Ectodermal cell (in vitro differentiated cells): ENCODE data around the gene SPACA7.

Experiments used
- H3K27ac ChIP-seq: 2 replicates; pipeline ENCODE4 v1.7.0; 2013; ENCODE audit warnings: mild to moderate bottlenecking, low read depth, low read length; ENCODE audit not compliant: insufficient read depth, poor library complexity, severe bottlenecking
- H3K27me3 ChIP-seq: 2 replicates; pipeline ENCODE4 v1.7.0; 2013; ENCODE audit warnings: mild to moderate bottlenecking, low read length; ENCODE audit not compliant: insufficient read depth, control insufficient read depth, poor library complexity, severe bottlenecking
- H3K36me3 ChIP-seq: one replicate; pipeline ENCODE4 v1.7.0; 2013; ENCODE audit warnings: low read length; ENCODE audit not compliant: control insufficient read depth, insufficient read depth
- H3K4me1 ChIP-seq: one replicate; pipeline ENCODE4 v1.7.0; 2013; ENCODE audit warnings: low read length; ENCODE audit not compliant: control insufficient read depth, insufficient read depth
- H3K4me3 ChIP-seq: 2 replicates; pipeline ENCODE4 v1.7.0; 2013; ENCODE audit warnings: low read depth, low read length, control low read depth; ENCODE audit not compliant: insufficient read depth
- H3K9me3 ChIP-seq: 2 replicates; pipeline ENCODE4 v1.7.0; 2013; ENCODE audit warnings: mild to moderate bottlenecking, low read length, moderate library complexity; ENCODE audit not compliant: control insufficient read depth
- WGBS, 2 experiments: methylation state at CpG; one replicate each; pipeline ENCODE4 v1.1.7; 2013; ENCODE audit warnings: missing lambda C conversion rate in 2 of 2; 5-methylcytosine and 5-hydroxymethylcytosine counted together

SPACA7 gene

DNA sequence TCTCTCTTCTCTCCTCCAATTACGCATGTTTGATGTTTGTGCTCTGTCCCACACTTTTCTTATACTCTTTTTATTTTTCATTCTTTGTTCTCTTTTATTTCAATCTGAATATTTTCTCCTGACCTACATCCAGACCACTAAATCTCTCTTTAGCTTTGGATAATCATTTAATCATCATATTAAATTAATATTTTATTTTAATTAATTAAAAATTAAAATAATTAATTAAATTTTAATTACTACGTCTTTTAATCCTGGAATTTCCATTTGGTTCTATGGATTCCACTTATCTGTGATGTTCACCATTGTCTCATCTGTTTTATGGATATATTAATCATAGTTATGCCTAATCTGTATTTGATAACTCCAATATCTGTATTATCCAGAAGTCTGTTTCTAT is 62.4 kb downstream of the SPACA7 start:
- Histone ChIP-seq H3K36me3 (no peaks in the 10 kb centered on the region), H3K9me3 (peaks cover 4% of the 10 kb centered on the region), H3K27ac (no peak overlapping the region), H3K4me3 (no peak overlapping the region), H3K27me3 (no peaks in the 10 kb centered on the region), H3K4me1 (peaks cover 3% of the 10 kb centered on the region)
- WGBS, 2 experiments, result 97 to 100% methylated on average over 1 of the region's 2 CpGs

GRCh38 chr13:112441226-112441625 is 65.1 kb downstream of the SPACA7 start:
- Histone ChIP-seq H3K4me3 (no peak overlapping the region), H3K4me1 (peaks cover 7% of the 10 kb centered on the region), H3K36me3 (no peaks in the 10 kb centered on the region), H3K27ac (no peak overlapping the region), H3K27me3 (no peaks in the 10 kb centered on the region), H3K9me3 (peaks cover 4% of the 10 kb centered on the region)
- 93 to 95% methylated on average over 17 of the region's 17 CpGs for WGBS, 2 experiments

DNA sequence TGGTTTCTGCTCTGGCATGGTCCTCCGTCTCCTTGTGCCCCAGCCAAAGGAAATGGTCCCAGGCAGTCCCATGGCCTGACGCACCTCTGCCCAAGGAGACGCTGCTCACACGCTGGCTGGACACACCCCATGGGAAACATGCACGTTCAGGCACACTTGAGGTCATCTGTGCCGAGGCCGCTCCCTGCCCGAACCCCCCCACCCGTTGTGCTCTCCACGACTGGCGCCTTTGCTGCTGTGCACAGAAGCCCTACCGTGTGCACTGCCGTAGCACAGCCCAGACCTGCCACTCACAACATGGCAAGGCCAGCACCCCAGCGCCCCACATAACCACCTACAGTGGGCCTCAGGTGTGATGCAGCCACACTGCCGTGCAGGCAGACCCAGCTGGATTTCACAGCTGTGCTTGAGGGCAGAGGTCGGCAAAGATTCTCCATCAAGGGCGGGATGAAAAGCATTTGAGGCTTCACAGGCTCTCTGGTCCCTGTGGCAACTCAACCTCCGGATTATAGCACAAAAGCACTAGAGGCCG is 65.7 kb downstream of the SPACA7 start:
- WGBS, 2 experiments, result 91 to 93% methylated on average over 19 of the region's 19 CpGs

DNA sequence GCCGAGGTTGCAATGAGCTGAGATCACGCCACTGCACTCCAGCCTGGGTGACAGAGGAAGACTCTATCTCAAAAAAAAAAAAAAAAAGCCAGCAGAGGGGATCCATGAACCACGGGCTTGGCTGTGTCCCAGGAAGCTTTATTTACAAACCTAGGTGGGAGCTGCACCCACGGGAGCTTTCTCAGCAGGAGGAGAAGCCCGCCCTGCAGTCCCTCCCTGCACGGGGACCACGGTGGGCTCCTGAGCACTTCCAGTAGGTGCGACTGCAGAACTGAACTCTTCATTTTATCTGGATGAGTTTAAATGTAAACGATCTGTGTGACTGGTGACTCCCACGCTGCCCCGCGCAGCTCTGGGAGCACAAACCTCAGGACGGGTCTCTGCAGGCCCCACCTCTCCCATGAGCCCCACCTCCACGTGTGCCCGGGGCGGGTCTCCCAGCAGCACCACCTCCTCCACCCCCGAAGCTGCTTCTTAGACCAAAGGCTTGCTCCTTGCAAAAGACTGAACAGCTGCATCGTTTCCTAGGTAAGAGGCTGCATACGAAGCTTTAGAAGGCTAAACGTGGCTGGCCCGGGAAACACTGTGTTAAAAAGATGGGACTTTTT is 66.4 kb downstream of the SPACA7 start:
- Histone ChIP-seq H3K4me3 (no peak overlapping the region), H3K27ac (no peak overlapping the region), H3K9me3 (peaks cover 4% of the 10 kb centered on the region), H3K27me3 (no peaks in the 10 kb centered on the region), H3K36me3 (no peaks in the 10 kb centered on the region), H3K4me1 (peaks cover 7% of the 10 kb centered on the region)
- 72 to 78% methylated on average over 21 of the region's 21 CpGs for WGBS, 2 experiments

More for the DNA sequence above, 65.7 kb downstream of the SPACA7 start:
- no peak overlapping the region for H3K27ac ChIP-seq
- no peak overlapping the region for H3K4me3 ChIP-seq
- peaks cover 7% of the 10 kb centered on the region for H3K4me1 ChIP-seq
- H3K27me3 ChIP-seq, result no peaks in the 10 kb centered on the region
- H3K36me3 ChIP-seq, result no peaks in the 10 kb centered on the region
- peaks cover 4% of the 10 kb centered on the region for H3K9me3 ChIP-seq

GRCh38 chr13:112443191-112443994 is 67.2 kb downstream of the SPACA7 start:
- H3K4me3 ChIP-seq, result no peak overlapping the region
- no peaks in the 10 kb centered on the region for H3K9me3 ChIP-seq
- 42 to 45% methylated on average over 31 of the region's 31 CpGs for WGBS, 2 experiments

GRCh38 chr13:112443995-112444311 is 67.8 kb downstream of the SPACA7 start:
- Histone ChIP-seq H3K27ac (no peak overlapping the region), H3K27me3 (no peaks in the 10 kb centered on the region), H3K4me3 (no peak overlapping the region), H3K36me3 (no peaks in the 10 kb centered on the region), H3K4me1 (peaks cover 7% of the 10 kb centered on the region), H3K9me3 (no peaks in the 10 kb centered on the region)
- WGBS, 2 experiments, result 8 to 12% methylated on average over 10 of the region's 10 CpGs

More at GRCh38 chr13:112443191-112443994, 67.2 kb downstream of the SPACA7 start:
- Histone ChIP-seq H3K36me3 (no peaks in the 10 kb centered on the region), H3K4me1 (peaks cover 7% of the 10 kb centered on the region), H3K27ac (no peak overlapping the region), H3K27me3 (no peaks in the 10 kb centered on the region)

DNA sequence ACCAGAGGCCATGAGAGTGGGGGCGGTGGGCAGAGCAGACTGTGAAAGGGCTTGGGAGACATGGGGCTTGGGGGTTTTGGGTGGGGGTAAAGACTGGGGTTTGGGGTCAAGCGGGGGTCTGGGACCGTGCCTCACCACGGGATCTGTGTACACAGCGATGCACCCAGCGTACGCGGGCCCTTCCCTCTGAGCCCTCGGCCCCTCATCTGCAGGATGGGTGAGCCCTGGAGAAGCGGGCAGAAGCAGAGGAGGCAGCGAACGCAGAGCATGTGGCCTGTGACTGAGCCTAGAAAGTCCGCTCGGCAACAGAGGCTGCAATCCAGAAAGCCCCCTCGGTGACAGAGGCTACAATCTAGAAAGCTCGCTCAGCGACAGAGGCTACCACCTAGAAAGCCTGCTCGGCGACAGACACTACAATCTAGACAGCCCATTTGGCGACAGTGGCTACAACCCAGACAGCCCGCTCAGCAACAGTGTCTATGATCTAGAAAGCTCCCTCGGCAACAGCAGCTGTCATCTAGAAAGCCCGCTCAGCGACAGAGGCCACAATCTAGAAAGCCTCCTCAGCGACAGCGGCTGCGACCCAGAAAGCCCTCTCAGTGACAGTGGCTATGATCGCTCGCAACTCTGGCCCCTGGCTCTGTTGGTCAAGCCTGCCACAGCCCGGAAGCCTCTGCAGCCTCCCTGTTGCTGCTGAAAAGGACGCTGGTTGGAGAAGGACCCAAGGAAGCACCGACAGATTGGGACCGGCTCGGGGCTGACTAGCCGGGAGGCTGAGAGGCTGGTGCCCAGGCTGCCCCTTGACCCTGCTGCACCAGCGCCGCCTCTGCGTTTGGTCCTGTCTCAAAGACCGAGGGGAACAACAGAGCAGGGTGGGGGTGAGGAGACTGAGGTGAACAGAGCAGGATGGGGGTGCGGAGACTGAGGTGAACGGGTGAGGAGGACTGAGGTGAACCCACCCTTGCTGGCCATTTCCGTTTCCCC is 68.6 kb downstream of the SPACA7 start:
- H3K9me3 ChIP-seq, result no peaks in the 10 kb centered on the region
- H3K27ac ChIP-seq, result no peak overlapping the region
- peaks cover 7% of the 10 kb centered on the region for H3K4me1 ChIP-seq
- H3K4me3 ChIP-seq, result no peak overlapping the region
- no peaks in the 10 kb centered on the region for H3K36me3 ChIP-seq
- no peaks in the 10 kb centered on the region for H3K27me3 ChIP-seq
- 91% methylated on average over 42 of the region's 42 CpGs for WGBS, 2 experiments

- Histone ChIP-seq H3K27me3 (no peaks in the 10 kb centered on the region), H3K36me3 (no peaks in the 10 kb centered on the region), H3K27ac (no peak overlapping the region), H3K9me3 (no peaks in the 10 kb centered on the region), H3K4me1 (peaks cover 7% of the 10 kb centered on the region), H3K4me3 (no peak overlapping the region)
- WGBS, 2 experiments, result 84 to 85% methylated on average over 31 of the region's 31 CpGs
Measured at GRCh38 chr13:112445411-112446271, 69.5 kb downstream of the SPACA7 start.

GRCh38 chr13:112446347-112446861 is 70.2 kb downstream of the SPACA7 start:
- Histone ChIP-seq H3K4me1 (peaks cover 7% of the 10 kb centered on the region), H3K27ac (no peak overlapping the region), H3K9me3 (no peaks in the 10 kb centered on the region), H3K36me3 (no peaks in the 10 kb centered on the region), H3K27me3 (no peaks in the 10 kb centered on the region), H3K4me3 (no peak overlapping the region)
- 89% methylated on average over 12 of the region's 12 CpGs for WGBS, 2 experiments
